HG03469 (cell line): ENCODE measurements around the gene AGMO.

Experiments
- ATAC-seq: cut with Tn5 transposase; IDR thresholded peaks from one replicate; pipeline ENCODE4 v1.9.1; 2021; ENCODE audit warnings: mild to moderate bottlenecking, moderate library complexity, moderate number of reproducible peaks; ENCODE audit not compliant: unreplicated experiment

AGMO gene

GRCh38 chr7:15402436-15403136 is 159.2 kb downstream of the AGMO start:
- no peak for ATAC-seq

GRCh38 chr7:15400440-15400839 is 161.4 kb downstream of the AGMO start:
- ATAC-seq, result no peak

GRCh38 chr7:15399441-15399840 is 162.4 kb downstream of the AGMO start:
- no peak for ATAC-seq

GRCh38 chr7:15397922-15398760 is 163.7 kb downstream of the AGMO start:
- no peak for ATAC-seq

- ATAC-seq, result no peak
Measured at GRCh38 chr7:15397159-15397550, 164.7 kb downstream of the AGMO start.

- no peak for ATAC-seq
Measured at GRCh38 chr7:15396210-15397158, 165.3 kb downstream of the AGMO start.

- ATAC-seq, result no peak
Measured at GRCh38 chr7:15389073-15389472, 172.7 kb downstream of the AGMO start.

- no peak for ATAC-seq
Measured at GRCh38 chr7:15378494-15379145, 183.2 kb downstream of the AGMO start.

- ATAC-seq, result no peak
Measured at GRCh38 chr7:15376600-15376999, 185.2 kb downstream of the AGMO start.

GRCh38 chr7:15370441-15370840 is 191.4 kb downstream of the AGMO start:
- ATAC-seq, result no peak

- ATAC-seq, result no peak
Measured at GRCh38 chr7:15368653-15369052, 193.2 kb downstream of the AGMO start.

GRCh38 chr7:15367897-15368296 is 193.9 kb downstream of the AGMO start:
- no peak for ATAC-seq

GRCh38 chr7:15358112-15358511 is 203.7 kb downstream of the AGMO start:
- ATAC-seq, result no peak

GRCh38 chr7:15352421-15353206 is 209.2 kb downstream of the AGMO start:
- no peak for ATAC-seq

- ATAC-seq, result no peak
Measured at GRCh38 chr7:15345216-15345615, 216.6 kb downstream of the AGMO start.

GRCh38 chr7:15341817-15342216 is 220.0 kb downstream of the AGMO start:
- no peak for ATAC-seq

- no peak for ATAC-seq
Measured at GRCh38 chr7:15336146-15336545, 225.7 kb downstream of the AGMO start.

GRCh38 chr7:15335390-15335789 is 226.4 kb downstream of the AGMO start:
- ATAC-seq, result no peak

- no peak for ATAC-seq
Measured at GRCh38 chr7:15334536-15335263, 227.1 kb downstream of the AGMO start.
